Measurements from ENCODE around the gene BMERB1.

DNA sequence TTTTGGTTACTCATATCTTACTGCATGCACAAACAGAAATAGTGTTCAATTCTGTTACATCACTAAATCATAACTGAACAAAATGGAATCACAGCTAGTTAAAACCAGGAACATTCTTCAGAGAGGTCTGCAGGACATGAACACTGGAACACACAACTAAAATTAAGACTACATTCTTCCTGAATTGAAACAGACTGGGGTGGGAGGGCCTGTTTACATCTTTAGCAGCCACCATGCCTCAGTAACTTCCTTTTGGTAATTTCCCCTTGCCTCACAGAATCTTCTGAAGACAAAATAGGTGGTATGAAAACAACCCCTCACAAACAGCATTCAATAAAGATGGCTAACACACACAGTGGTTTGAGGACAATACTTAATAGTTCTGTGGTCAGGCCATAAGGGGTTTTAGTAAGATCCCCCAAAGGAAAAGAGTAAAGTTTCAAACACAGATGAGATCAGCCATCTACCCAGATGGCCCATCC, 202.0 kb downstream of the BMERB1 start:
- no peak for TF ChIP-seq POLR2AphosphoS5 (IDR thresholded peaks at IDR 0.05)
- TF ChIP-seq, protein P1, sequence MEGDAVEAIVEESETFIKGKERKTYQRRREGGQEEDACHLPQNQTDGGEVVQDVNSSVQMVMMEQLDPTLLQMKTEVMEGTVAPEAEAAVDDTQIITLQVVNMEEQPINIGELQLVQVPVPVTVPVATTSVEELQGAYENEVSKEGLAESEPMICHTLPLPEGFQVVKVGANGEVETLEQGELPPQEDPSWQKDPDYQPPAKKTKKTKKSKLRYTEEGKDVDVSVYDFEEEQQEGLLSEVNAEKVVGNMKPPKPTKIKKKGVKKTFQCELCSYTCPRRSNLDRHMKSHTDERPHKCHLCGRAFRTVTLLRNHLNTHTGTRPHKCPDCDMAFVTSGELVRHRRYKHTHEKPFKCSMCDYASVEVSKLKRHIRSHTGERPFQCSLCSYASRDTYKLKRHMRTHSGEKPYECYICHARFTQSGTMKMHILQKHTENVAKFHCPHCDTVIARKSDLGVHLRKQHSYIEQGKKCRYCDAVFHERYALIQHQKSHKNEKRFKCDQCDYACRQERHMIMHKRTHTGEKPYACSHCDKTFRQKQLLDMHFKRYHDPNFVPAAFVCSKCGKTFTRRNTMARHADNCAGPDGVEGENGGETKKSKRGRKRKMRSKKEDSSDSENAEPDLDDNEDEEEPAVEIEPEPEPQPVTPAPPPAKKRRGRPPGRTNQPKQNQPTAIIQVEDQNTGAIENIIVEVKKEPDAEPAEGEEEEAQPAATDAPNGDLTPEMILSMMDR (IDR thresholded peaks at IDR 0.05): no peak
- TF ChIP-seq POLR2A (IDR thresholded peaks at IDR 0.05): no peak
